ENCODE results near the gene MACROD2. TPM values are rescaled to one million over a fixed set of nuclear protein-coding genes. Genes with fewer than 3 reads are reported as not detected.
"Not testable (repeated sequence)": the region's sequence is repeated elsewhere in the genome, so short reads cannot be mapped to it uniquely, and the experiment has no call there.

MACROD2 gene
- total RNA-seq, 1 donor from 2014 or later = 3.8 TPM

DNA sequence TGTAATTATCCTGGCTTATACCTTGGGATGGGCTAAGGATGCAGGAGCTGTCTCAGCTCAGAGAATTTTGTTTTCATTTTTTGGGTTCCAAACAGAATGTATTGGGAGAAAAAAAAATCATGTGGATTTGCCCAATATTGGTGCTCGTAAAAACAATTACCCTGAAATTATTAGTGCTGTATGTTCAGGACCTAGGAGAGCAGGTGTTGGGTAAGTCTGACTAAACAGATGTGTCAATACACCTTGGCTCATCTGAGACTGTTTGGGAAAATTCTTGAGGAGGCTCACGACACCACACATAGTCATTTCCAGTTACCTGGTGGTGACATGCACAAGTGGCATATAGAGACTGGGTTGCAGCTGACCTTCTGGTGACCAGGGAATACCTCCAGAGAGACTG lies 1144.2 kb downstream of the MACROD2 start:
- no peak for DNase-seq (ENCODE audit: low spot score)

DNA sequence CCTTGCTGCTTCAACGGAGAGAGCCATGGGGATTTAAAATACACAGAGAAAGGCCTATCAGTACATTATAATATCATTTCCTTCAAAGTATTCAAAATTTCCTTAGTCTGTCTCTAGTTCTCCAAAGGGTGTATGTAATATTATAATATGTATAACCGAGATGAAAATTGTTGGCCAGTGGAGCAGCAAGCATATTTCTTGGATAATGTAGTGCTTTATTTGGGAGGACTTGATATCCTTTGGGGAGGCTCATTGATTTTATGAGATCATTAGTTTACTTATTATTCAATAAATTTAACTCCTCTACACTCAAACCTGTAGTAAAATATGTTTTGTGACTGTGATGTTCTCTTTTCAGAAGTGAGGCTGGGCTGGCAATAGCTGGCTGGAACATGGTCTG lies 1145.0 kb downstream of the MACROD2 start:
- no peak for DNase-seq (ENCODE audit: low spot score)

DNA sequence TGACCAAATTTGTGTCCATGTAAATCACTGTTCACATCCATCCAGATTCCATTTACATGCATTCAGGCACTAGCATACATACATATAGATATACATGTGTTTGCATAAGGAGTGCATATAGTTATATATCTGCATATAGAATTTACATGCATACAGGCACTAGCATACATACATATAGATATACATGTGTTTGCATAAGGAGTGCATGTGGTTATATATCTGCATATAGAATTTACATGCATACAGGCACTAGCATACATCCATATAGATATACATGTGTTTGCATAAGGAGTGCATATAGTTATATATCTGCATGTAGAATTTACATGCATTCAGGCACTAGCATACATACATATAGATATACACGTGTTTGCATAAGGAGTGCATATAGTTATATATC lies 1145.6 kb downstream of the MACROD2 start:
- not testable (repeated sequence) for DNase-seq (ENCODE audit: low spot score)

DNA sequence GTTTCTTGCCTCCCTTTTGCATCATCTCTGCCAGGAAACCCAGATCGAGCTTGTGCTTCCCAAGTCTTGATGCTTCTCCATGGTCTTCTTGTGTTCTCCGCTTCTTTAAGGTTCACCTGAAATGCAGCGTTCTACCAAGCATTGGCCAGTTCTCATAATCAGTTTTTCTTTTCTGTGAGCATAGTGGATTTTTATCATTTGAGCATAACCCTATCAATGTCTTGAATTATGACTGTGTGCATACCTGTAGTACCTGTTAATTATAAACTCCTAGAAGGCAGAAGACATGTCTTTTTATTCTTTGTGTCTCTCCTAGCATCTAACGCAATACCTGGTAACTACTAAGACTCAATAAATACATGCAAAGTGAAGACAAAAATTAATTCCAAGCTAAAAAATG lies 1146.5 kb downstream of the MACROD2 start:
- no peak for DNase-seq (ENCODE audit: low spot score)

DNA sequence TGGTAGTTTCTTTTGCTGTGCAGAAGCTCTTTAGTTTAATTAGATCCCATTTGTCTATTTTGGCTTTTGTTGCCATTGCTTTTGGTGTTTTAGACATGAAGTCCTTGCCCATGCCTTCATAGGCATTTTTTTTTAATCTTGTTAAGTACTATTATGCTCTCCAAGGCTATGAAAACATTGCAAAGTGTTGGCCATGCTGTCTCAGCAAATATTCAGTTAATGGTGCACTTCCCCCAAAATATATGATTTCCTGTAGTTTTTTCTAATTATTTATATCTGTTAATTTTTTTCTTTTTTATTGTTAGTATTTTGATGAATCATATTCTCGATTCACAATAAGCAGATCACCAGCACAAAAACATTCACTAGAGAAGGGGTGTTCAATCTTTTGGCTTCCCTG lies 1148.2 kb downstream of the MACROD2 start:
- DNase-seq (ENCODE audit: low spot score) = no peak

DNA sequence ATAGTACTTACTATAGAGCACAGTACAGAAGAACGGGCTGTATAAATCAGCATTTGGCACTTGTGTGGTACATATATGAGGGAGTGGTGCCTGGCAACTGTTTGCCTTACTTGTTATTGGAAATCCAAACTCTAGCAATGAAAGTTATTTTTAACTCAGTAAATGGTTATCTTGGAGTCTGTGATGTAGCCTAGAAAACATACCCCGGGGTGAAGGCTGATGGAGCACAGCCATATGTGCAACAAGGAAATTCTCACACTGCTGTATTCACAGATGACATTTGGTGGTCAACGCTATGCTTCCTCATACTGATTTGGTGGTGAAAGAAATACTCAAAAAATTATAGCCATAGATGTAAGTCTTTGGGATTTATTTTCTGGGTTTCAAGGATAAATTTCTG lies 1149.6 kb downstream of the MACROD2 start:
- no peak for DNase-seq (ENCODE audit: low spot score)

DNA sequence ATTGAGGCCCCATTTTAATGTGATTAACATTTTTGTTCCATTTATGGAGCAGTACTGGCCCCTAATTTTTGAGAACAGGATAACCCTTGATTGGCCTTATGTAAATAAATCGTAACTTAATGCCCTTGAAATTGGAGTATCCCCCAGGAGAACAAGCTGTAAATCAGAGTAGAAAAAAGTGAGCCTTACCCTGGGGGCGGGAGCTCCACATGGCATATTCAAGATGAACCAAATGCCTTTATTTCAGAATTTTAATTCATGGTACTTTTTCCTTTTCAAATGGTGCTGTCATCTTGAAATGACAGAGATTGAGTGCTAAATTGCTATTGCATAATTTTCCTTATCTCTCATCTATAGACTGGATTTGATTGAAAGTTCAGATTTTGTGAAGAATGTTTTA lies 1151.6 kb downstream of the MACROD2 start:
- no peak for DNase-seq (ENCODE audit: low spot score)

DNA sequence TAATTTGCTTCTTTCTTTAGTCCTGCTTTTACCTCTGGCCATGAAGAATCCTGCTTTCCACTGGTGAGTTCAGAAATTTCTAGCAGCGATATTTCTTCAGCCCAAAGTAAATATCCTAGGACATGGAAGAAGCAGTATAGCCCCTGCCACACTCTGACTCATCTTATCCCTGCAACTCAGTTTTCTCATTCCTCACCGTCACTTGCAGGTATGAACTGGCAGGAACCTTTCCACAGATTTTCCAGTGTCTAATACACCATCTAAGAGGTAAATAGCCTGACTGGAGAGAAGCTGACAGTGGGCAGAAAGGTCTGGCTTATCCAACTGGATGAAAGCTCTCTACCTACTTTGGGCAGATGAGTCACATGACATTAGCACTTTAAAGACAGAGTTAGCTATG lies 1158.8 kb downstream of the MACROD2 start:
- DNase-seq (ENCODE audit: low spot score) = no peak

DNA sequence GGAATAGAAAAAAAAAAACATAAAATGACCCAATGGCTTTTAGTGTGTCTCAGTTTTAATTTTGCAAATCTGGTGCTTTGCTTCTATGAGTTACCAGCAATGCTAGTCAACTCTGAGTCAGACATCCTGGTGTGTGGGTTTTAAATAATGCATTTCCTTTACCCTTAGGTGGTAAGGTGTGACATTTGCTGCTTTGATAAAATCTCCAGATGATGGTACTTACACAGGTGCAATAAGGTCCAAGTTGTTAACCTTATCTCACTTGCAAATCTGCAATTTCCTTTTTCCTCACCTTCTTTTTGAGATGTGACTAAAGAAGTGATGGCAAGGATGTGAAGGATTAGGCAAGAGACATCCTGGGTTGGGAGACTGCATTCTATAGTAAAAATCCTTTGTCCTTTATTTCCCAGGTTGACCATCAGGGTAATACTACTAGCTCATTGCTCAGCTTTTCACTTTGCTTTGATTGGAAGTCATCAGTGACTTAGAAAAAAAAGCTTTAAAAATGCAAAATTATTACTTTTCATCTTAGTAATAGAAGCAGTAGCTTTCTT lies 1160.6 kb downstream of the MACROD2 start:
- DNase-seq (ENCODE audit: low spot score) = no peak

DNA sequence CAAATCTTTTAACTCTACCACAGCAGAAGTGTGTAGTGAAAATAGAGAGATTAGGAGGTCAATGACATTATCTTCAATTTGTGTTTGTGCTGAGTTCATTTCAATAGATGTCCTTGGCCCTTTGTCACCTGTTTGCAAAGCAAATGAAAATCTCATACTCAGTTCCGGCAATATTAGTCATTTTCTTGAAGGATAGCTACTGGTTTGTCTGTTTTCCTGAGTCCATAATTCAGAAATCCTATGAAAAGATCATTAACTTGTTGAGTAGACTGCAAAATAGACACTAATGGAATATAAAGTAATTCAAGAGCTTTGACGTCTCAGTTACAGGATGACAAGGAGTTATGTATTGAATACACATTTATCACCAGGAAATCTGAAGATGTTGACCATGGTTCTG lies 1163.2 kb downstream of the MACROD2 start:
- no peak for DNase-seq (ENCODE audit: low spot score)

DNA sequence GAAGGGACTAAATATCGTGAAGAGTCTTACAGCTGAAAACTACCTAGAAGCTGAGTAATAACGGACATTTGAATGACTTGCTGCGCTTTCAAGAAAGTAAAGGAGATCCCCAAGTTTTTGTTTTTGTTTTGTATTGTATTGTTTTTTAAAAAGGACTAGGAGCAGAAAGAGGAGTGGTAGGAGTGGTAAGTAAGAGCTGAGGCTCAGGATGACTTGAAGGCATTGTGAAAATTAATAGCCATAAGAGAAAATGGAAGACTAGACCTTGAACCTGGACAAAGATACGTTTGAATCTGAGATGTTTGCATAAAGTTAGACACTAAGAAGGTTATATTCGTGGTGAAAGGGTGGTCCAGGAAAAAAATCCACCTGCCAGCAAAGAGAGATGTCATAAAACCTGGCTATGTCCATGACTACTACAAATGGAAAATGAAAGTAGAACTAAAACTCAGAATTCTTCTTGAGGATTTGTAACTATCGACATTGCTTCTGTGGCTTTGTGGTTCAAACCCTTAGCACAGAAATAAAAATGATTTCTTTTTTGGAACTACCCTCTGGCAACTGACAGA lies 1166.8 kb downstream of the MACROD2 start:
- DNase-seq (ENCODE audit: low spot score) = no peak

DNA sequence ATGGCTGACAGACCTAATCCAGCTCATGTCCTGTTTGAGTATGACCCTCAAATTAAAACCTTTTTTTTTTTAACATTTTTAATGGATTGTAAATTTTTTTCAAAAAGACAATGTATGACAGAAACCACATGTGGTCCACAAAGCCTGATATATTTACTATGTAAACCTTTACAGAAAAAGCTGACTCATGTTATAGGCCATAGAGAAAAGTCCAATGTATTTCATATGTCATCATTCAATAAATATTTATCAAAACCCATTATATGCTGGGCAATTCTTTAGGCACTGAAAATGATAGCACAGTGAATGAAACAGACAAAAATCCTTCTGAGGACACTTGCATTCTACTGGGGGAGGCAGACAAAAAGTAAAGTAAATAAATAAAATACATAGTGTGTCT lies 1168.3 kb downstream of the MACROD2 start:
- no peak for DNase-seq (ENCODE audit: low spot score)

DNA sequence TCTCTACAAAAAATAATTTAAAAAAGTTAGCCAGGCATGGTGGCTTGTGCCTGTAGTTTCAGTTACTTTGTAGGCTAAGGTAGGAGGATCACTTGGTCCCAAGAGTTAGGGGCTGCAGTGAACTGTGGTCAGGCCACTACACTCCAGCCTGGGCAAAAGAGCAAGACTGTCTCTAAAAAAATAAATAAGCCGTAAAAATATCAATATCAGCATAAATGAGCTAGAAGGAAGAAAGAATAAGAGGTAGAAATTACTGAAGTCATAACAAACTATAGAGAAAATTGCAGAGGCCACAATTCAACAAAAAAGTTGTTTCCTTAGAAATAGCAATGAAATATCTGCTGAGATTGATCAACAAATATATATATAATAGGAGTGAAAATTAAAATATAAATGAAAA lies 1169.4 kb downstream of the MACROD2 start:
- DNase-seq (ENCODE audit: low spot score) = no peak

DNA sequence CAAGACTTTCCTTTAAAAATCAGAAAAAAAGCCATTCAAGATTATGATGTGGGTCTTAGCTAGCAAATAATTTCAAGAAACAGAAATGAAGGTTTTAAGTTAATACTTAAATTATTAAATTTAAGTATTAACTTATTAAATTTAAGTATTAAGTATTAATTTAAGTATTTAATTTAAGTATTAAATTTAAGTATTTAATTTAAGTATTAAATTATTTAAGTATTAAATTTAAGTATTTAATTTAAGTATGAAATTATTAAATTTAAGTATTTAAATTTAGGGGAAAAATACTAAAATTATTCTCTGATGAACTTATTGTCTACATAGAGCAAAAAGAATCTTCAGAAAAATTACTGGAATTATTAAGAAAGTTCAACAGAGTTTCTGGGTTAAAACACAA lies 1171.4 kb downstream of the MACROD2 start:
- DNase-seq (ENCODE audit: low spot score) = no peak

DNA sequence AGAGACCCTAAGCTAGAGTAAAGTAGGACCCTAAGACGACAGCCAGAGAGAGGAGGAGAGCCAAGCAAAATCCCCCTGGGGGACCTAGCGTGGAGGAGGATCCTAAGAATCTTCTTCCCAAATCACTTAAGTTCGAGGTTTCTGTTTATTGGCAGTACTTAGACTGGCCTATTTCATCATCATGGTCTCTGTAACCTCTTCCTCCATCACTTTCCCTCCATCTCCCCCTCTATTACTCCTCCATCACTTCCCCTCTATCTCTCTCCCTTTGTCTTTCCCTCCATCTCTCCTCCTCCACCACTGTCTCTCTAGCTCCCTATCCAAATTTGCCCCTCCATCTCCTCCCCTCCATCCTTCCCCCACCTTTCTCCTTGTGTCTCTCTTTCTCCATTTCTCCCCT lies 1175.7 kb downstream of the MACROD2 start:
- no peak for DNase-seq (ENCODE audit: low spot score)

DNA sequence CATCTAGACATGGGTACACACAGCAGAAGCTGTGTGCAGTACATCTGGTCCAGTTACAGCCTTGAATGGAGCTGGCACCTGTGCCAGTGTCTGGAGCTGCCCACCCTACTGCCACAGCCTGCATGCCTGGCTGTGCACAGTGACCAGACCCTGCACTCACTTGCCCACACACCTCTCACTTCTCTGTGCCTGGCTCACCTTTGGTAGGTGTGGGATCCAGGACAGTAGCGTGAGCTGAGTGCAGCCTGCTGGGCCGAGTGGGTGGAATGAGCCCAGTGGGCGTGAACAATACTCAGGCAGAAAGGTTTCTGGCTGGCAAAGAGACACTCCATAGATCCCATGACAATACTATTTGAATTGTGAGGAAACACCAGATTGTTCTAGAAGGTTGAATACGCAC lies 1181.6 kb downstream of the MACROD2 start:
- no peak for DNase-seq (ENCODE audit: low spot score)

DNA sequence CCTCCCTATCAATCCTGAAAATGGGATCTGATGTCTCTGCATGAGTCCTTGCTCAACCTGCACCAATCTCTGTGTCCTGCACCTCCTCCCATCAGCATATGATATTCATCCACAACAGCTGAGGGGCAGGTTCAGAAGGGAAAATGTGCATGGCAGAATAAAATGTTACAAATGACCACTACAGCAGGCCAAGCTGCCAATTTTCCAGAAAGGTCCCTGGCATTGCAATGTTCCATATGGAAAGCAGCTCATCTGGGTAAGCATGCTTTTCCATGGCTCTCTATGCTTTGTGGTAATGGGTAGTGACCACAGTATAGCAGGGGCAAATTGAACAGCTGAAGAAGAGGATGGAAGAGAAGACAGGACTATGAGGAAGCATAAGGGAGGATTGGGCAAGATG lies 1183.3 kb downstream of the MACROD2 start:
- DNase-seq (ENCODE audit: low spot score) = no peak

DNA sequence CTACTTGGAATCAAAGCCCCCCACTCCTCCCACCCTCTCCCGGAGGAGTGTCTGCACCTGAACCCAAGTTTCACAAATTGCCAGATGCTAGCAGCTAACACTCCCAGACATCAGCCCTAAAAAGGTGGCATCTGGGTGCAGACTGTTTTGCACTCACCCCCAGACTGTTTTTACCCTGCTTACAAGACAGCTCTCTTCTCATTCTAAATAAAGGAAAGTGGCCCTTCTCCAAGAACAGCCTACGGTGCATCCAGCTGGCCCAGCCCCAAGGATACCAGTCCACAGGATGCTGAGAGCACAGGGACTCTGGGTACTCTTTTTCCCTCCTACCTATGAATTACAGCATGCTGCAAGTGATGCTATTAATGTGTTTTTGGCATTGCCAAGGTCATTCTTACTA lies 1184.1 kb downstream of the MACROD2 start:
- no peak for DNase-seq (ENCODE audit: low spot score)

DNA sequence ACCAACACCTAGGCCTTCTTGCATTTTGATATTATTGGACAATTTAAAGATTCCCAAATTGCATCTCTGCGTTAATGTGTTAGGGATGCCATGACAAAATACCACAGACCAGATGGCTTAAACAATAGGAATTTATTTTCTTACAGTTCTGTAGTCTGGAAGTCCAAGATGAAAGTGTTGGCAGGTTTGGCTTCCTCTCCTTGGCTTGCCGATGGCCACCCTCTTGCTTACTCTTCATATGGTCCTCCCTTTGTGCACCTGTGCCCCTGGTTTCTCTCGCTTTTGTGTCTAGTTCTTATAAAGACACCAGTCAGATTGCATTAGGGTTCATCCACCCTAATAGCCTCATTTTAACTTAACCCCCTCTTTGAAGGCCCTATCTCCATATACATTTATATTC lies 1184.5 kb downstream of the MACROD2 start:
- no peak for DNase-seq (ENCODE audit: low spot score)

DNA sequence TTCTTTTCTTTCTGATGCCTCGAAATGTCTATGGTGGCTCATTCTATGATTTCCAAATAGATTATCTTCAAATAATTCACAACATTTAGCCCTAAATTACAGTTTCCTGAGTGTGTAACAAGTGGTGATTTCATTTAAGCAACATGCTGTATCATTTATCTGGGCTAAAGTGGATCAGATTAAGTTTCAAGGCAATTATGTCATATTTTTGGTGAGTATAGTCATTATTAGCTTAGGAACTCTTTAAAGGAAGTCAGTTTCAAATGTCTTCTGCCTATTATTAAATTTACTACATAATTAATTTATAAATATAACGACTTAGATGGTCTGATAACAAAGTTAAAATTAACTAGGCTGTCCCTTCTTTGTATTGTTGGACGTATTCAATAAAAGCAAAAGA lies 1190.0 kb downstream of the MACROD2 start:
- no peak for DNase-seq (ENCODE audit: low spot score)

DNA sequence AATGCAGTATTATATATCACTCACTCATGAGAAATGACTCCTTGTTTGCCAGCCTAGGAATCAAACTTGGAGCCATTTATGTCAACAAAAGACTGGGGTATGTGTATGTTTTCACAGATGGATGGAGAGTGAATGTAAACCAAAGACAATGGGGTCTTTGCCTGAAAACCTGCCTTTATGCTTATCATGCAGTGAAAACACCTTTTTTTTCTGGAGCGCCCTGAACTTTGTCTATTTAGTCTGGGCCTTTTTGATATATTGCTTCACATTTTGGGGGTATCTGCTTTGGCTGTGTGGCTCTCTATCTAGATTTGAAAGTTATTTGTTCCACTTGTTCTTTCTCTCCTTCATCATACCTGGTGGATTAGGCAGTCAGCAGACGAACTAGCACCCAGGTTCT lies 1190.6 kb downstream of the MACROD2 start:
- no peak for DNase-seq (ENCODE audit: low spot score)

DNA sequence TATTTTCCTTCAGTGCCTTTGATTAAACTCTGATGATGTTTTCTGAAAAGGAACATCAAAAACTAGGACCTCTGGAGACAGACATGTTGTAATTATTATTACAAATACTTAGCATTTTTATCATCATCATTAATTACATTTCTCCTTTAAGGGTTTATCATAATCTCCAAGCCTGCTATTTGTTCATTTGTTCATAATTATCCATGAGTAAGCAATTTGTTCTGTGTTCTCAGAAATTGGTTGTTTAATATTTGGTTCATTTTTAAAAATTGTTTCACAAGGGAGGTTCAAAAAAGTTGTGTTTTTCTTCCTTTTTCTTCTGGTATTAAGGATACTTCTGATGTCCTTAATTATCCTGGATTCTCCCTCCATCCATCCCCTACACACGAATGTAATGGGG lies 1192.3 kb downstream of the MACROD2 start:
- DNase-seq (ENCODE audit: low spot score) = no peak

DNA sequence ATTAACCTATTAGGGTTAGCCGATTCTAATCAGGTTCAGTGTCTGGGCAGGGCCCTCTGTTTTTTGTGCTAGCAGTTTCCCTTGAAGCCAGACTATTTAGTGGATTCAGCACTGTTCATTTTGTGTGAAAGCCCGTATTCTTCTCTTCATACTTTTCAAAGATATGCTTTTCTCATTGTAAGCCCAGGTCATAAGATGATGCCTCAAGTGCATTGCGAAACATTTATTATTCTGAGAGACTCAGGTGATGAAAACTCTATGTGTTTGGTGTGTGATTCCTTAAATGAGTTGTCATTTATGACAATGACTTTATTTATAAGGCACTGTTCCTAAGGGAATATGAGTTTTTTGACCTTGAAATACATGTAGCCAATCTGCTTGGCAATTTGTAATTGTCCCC lies 1193.1 kb downstream of the MACROD2 start:
- DNase-seq (ENCODE audit: low spot score) = no peak

Data from mesenteric fat pad (tissue), 1 donor.